HFFc6 (cell line): ENCODE results near the gene TNFSF4. TPM values are rescaled to one million over a fixed set of nuclear protein-coding genes. Genes with fewer than 3 reads are reported as not detected.

Experiments used
- DNase-seq: peaks from one replicate; pipeline ENCODE4 v3.0.0-alpha.2; 2018
- H3K27ac Mint-ChIP-seq: 2 replicates; pipeline ENCODE4 v1.8.0; 2020; ENCODE audit warnings: mild to moderate bottlenecking, mixed read lengths
- H3K27me3 Mint-ChIP-seq: 2 replicates; pipeline ENCODE4 v1.8.0; 2021; ENCODE audit warnings: mild to moderate bottlenecking, moderate library complexity, mixed read lengths; ENCODE audit not compliant: insufficient read depth
- H3K36me3 Mint-ChIP-seq: 2 replicates; pipeline ENCODE4 v1.8.0; 2021; ENCODE audit warnings: low read depth, mixed read lengths
- H3K4me1 Mint-ChIP-seq: 2 replicates; pipeline ENCODE4 v1.8.0; 2020; ENCODE audit warnings: low read depth, mixed read lengths
- H3K4me3 Mint-ChIP-seq: 2 replicates; pipeline ENCODE4 v1.8.0; 2020; ENCODE audit warnings: mild to moderate bottlenecking, moderate library complexity, mixed read lengths
- H3K9me3 Mint-ChIP-seq: 2 replicates; pipeline ENCODE4 v1.8.0; 2020; ENCODE audit warnings: mild to moderate bottlenecking, mixed read lengths
- CTCF ChIP-seq: fragments of 200-600 bp; sonication (generic); IDR thresholded peaks from 2 replicates; pipeline ENCODE4 v1.5.0; 2021; ENCODE audit warnings: antibody characterized with exemption, mild to moderate bottlenecking
- total RNA-seq, 6 experiments: library from RNA; stranded (reverse); fragmentation: NEBNext Ultra II Directional; extraction: Animal tissue kit (Norgen Biotek cat#: 25700); gene quantifications; 2 replicates in 1 of 6; 3 replicates in 5 of 6; pipeline ENCODE4 v1.2.3, GENCODE V29; 2021

Gene TNFSF4
- total RNA-seq, 6 experiments from 2014 or later = 0.68 to 2.0 (median 0.74) TPM

GRCh38 chr1:173173388-173173787 is 33.7 kb downstream of the TNFSF4 start:
- H3K4me3 Mint-ChIP-seq = no peak overlapping the region
- H3K9me3 Mint-ChIP-seq = peaks cover 36% of the 10 kb centered on the region
- peaks cover 46% of the 10 kb centered on the region for H3K36me3 Mint-ChIP-seq
- H3K27ac Mint-ChIP-seq = no peak overlapping the region
- no peak for TF ChIP-seq CTCF
- no peaks in the 10 kb centered on the region; the same call in 1 of the 2 replicates for H3K27me3 Mint-ChIP-seq
- peaks cover 16% of the 10 kb centered on the region; the same call in 1 of the 2 replicates for H3K4me1 Mint-ChIP-seq
- no peak for DNase-seq

- no peak overlapping the region for H3K4me3 Mint-ChIP-seq
Measured at GRCh38 chr1:173171152-173171551, 36.0 kb downstream of the TNFSF4 start.

GRCh38 chr1:173168941-173169340 is 38.2 kb downstream of the TNFSF4 start:
- peaks cover 32% of the 10 kb centered on the region for H3K9me3 Mint-ChIP-seq
- TF ChIP-seq CTCF = no peak
- no peak overlapping the region for H3K4me3 Mint-ChIP-seq
- no peak for DNase-seq
- no peak overlapping the region for H3K27ac Mint-ChIP-seq
- peaks cover 22% of the 10 kb centered on the region; the same call in 1 of the 2 replicates for H3K4me1 Mint-ChIP-seq
- no peaks in the 10 kb centered on the region; the same call in 1 of the 2 replicates for H3K27me3 Mint-ChIP-seq
- peaks cover 32% of the 10 kb centered on the region for H3K36me3 Mint-ChIP-seq

More at GRCh38 chr1:173171152-173171551, 36.0 kb downstream of the TNFSF4 start:
- H3K4me1 Mint-ChIP-seq = peaks cover 16% of the 10 kb centered on the region; the same call in 1 of the 2 replicates
- no peak for DNase-seq
- H3K27me3 Mint-ChIP-seq = no peaks in the 10 kb centered on the region; the same call in 1 of the 2 replicates
- TF ChIP-seq CTCF = no peak
- H3K36me3 Mint-ChIP-seq = peaks cover 41% of the 10 kb centered on the region
- H3K27ac Mint-ChIP-seq = no peak overlapping the region
- H3K9me3 Mint-ChIP-seq = peaks cover 36% of the 10 kb centered on the region

- no peak for TF ChIP-seq CTCF
- Mint-ChIP-seq H3K27ac (no peak overlapping the region), H3K4me3 (no peak overlapping the region), H3K36me3 (peaks cover 9% of the 10 kb centered on the region; the same call in 1 of the 2 replicates), H3K9me3 (no peaks in the 10 kb centered on the region), H3K4me1 (peaks cover 40% of the 10 kb centered on the region), H3K27me3 (no peaks in the 10 kb centered on the region; the same call in 1 of the 2 replicates)
- DNase-seq = no peak
Measured at GRCh38 chr1:173164686-173165085, 42.4 kb downstream of the TNFSF4 start.

- H3K4me1 Mint-ChIP-seq = peaks cover 39% of the 10 kb centered on the region
- H3K9me3 Mint-ChIP-seq = no peaks in the 10 kb centered on the region
- no peaks in the 10 kb centered on the region; the same call in 1 of the 2 replicates for H3K27me3 Mint-ChIP-seq
- no peak overlapping the region for H3K4me3 Mint-ChIP-seq
- peaks cover 9% of the 10 kb centered on the region; the same call in 1 of the 2 replicates for H3K36me3 Mint-ChIP-seq
- DNase-seq = no peak
- H3K27ac Mint-ChIP-seq = no peak overlapping the region
- TF ChIP-seq CTCF = no peak
Measured at GRCh38 chr1:173164178-173164577, 43.0 kb downstream of the TNFSF4 start.
